ENCODE results near the gene UQCRH. TPM values are rescaled to one million over a fixed set of nuclear protein-coding genes. Genes with fewer than 3 reads are reported as not detected.

The UQCRH gene
- total RNA-seq, 1 donor from 2014 or later = 317 TPM

DNA sequence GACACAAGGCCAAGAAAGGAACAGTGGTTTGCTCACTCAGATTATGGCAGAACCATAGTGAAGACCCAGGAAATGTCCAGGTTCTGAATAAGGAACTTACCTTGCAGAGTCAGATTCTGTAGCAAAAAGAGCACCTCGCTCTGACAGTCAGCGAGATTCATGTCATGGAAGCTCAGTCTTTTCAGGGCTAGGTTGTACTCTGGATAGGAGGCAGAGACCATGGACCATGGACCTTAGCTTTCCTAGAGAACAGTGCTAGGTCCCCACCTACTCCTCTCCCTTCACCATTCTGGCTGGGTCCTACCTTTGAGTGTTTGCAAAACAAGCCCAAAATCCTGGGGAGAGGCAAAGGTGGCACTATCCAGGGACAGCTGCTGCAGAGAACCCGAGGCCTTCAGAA, 23.4 kb upstream of the UQCRH start:
- TF ChIP-seq, protein P1, sequence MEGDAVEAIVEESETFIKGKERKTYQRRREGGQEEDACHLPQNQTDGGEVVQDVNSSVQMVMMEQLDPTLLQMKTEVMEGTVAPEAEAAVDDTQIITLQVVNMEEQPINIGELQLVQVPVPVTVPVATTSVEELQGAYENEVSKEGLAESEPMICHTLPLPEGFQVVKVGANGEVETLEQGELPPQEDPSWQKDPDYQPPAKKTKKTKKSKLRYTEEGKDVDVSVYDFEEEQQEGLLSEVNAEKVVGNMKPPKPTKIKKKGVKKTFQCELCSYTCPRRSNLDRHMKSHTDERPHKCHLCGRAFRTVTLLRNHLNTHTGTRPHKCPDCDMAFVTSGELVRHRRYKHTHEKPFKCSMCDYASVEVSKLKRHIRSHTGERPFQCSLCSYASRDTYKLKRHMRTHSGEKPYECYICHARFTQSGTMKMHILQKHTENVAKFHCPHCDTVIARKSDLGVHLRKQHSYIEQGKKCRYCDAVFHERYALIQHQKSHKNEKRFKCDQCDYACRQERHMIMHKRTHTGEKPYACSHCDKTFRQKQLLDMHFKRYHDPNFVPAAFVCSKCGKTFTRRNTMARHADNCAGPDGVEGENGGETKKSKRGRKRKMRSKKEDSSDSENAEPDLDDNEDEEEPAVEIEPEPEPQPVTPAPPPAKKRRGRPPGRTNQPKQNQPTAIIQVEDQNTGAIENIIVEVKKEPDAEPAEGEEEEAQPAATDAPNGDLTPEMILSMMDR (IDR thresholded peaks at IDR 0.05; ENCODE audit: unreplicated experiment) = no peak
- H3K36me3 Mint-ChIP-seq (ENCODE audit: low read depth, unreplicated experiment) = peaks cover 36% of the 10 kb centered on the region

GRCh38 chr1:46281021-46281420, 22.5 kb upstream of the UQCRH start:
- Mint-ChIP-seq H3K27ac (ENCODE audit: unreplicated experiment) (no peak overlapping the region), H3K27me3 (ENCODE audit: unreplicated experiment) (peaks cover 2% of the 10 kb centered on the region), H3K36me3 (ENCODE audit: low read depth, unreplicated experiment) (peaks cover 34% of the 10 kb centered on the region), H3K4me3 (ENCODE audit: unreplicated experiment) (no peak overlapping the region), H3K9me3 (ENCODE audit: unreplicated experiment) (no peaks in the 10 kb centered on the region), H3K4me1 (ENCODE audit: unreplicated experiment) (no peaks in the 10 kb centered on the region)
- no peak for DNase-seq (ENCODE audit: low spot score)
- TF ChIP-seq, protein P1 (IDR thresholded peaks at IDR 0.05; ENCODE audit: unreplicated experiment) = no peak

More for the DNA sequence above, 23.4 kb upstream of the UQCRH start:
- no peak for DNase-seq (ENCODE audit: low spot score)
- Mint-ChIP-seq H3K27ac (ENCODE audit: unreplicated experiment) (no peak overlapping the region), H3K4me1 (ENCODE audit: unreplicated experiment) (no peaks in the 10 kb centered on the region), H3K27me3 (ENCODE audit: unreplicated experiment) (peaks cover 2% of the 10 kb centered on the region), H3K4me3 (ENCODE audit: unreplicated experiment) (no peak overlapping the region), H3K9me3 (ENCODE audit: unreplicated experiment) (no peaks in the 10 kb centered on the region)

GRCh38 chr1:46284058-46284457, 19.4 kb upstream of the UQCRH start:
- Mint-ChIP-seq H3K27me3 (ENCODE audit: unreplicated experiment) (peaks cover 2% of the 10 kb centered on the region), H3K27ac (ENCODE audit: unreplicated experiment) (no peak overlapping the region), H3K36me3 (ENCODE audit: low read depth, unreplicated experiment) (peaks cover 42% of the 10 kb centered on the region), H3K9me3 (ENCODE audit: unreplicated experiment) (no peaks in the 10 kb centered on the region), H3K4me1 (ENCODE audit: unreplicated experiment) (peaks cover 16% of the 10 kb centered on the region), H3K4me3 (ENCODE audit: unreplicated experiment) (peak overlapping the region; percentile 43)
- DNase-seq (ENCODE audit: low spot score) = no peak
- TF ChIP-seq, protein P1 (IDR thresholded peaks at IDR 0.05; ENCODE audit: unreplicated experiment) = no peak

DNA sequence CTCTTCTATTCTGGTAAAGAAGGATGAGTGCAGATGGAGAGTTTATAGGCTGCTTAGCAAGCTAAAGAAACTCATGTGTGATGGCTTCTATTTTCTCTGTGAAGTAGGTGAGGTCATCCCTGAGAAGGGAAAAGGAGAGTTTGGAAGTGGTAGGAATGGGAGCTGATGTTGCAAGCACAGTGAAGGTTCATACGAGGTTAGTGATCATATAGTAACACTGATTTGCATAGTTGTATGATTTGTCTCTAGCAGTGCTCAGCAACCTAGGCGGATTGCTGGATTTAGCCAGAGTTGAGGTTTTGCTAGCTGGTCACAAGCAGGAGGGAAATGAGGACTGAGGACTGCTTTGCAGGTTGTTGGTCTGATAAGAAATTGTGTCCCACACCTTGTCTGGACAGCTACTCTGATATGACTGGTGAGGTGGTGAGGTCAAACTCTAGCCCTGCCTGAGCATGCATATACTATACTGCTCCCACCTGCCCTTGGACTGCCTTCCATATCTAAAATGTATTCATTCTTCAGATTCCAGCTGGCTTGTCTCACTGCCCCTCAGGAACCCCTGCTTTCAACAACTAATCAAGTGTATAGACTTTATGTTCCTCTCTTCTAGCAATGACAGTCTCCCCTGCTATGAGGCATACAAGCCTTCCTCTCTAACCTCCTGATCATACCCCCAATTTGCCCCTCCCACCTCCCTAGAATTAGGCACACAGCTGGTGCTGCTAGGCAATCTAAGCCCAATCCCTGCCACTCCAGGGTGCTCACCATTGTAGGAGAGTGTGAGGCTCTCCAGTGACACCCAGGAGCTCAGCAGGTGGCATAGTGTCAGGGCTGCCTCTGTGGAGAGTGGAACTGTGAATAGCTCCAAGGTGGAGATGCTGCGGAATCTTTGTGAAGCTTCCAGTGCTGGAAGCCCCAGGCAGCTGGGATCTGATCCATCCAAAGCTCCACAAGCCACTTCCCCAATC, 18.6 kb upstream of the UQCRH start:
- H3K4me3 Mint-ChIP-seq (ENCODE audit: unreplicated experiment) = no peak overlapping the region

More for the DNA sequence above, 18.6 kb upstream of the UQCRH start:
- DNase-seq (ENCODE audit: low spot score) = no peak
- peaks cover 44% of the 10 kb centered on the region for H3K36me3 Mint-ChIP-seq (ENCODE audit: low read depth, unreplicated experiment)
- H3K9me3 Mint-ChIP-seq (ENCODE audit: unreplicated experiment) = no peaks in the 10 kb centered on the region
- TF ChIP-seq, protein P1 (IDR thresholded peaks at IDR 0.05; ENCODE audit: unreplicated experiment) = no peak
- H3K27me3 Mint-ChIP-seq (ENCODE audit: unreplicated experiment) = peaks cover 2% of the 10 kb centered on the region
- peaks cover 18% of the 10 kb centered on the region for H3K4me1 Mint-ChIP-seq (ENCODE audit: unreplicated experiment)
- H3K27ac Mint-ChIP-seq (ENCODE audit: unreplicated experiment) = no peak overlapping the region
